ENCODE measurements around the gene PAPPA2. TPM values are rescaled to one million over a fixed set of nuclear protein-coding genes. Genes with fewer than 3 reads are reported as not detected.

Gene PAPPA2
- total and polyA plus RNA-seq, 12 donors: 0.06 to 1.3 (median 0.29) TPM

DNA sequence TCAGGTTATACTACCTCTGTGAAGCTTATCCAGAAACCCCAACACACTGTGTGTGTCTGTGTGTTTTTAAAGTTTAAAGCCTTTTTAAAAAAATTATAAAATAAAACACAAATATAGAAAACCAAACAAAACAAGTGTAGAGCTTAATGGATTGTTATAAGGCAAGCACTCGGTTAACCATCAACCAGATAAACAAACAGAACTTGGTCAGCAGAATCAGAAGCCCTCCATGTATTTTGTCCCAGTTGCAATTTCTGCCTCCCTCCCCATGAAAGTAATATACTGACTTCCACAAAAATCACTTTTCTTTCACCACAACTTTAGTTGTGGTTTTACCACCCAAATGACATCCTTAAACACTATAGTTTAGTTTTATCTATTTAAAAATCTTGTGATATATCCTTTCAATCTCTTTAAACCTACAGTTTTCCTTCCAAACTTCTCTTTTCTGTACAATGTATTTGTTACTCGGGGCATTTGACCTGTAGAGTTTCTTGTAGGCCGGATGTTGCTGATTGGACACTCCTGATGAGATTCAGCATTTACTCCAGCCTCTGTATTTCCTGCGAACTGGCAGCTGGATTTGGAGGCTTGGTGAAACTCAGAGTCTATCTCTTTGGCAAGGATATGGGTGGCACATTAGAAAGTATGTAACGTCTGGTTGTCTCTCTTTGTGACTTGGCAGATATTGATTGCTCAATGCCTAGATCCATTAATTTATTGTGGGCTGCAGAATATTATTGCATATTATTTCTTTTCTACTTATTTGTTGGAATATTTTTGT, 8.6 kb downstream of the PAPPA2 start:
- Histone ChIP-seq H3K9me3 (no peaks in the 10 kb centered on the region), H3K27me3 (no peaks in the 10 kb centered on the region), H3K4me3 (no peak overlapping the region), H3K36me3 (no peaks in the 10 kb centered on the region), H3K27ac (no peak overlapping the region), H3K4me1 (no peaks in the 10 kb centered on the region)
- ATAC-seq: no peak
- no peak for DNase-seq
- 66 to 76% methylated on average over 5 of the region's 5 CpGs for WGBS, 2 donors
- intact Hi-C loops (cut with DNase I): no loop called here
- TF ChIP-seq, protein P1, sequence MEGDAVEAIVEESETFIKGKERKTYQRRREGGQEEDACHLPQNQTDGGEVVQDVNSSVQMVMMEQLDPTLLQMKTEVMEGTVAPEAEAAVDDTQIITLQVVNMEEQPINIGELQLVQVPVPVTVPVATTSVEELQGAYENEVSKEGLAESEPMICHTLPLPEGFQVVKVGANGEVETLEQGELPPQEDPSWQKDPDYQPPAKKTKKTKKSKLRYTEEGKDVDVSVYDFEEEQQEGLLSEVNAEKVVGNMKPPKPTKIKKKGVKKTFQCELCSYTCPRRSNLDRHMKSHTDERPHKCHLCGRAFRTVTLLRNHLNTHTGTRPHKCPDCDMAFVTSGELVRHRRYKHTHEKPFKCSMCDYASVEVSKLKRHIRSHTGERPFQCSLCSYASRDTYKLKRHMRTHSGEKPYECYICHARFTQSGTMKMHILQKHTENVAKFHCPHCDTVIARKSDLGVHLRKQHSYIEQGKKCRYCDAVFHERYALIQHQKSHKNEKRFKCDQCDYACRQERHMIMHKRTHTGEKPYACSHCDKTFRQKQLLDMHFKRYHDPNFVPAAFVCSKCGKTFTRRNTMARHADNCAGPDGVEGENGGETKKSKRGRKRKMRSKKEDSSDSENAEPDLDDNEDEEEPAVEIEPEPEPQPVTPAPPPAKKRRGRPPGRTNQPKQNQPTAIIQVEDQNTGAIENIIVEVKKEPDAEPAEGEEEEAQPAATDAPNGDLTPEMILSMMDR (IDR thresholded peaks at IDR 0.05): no peak

DNA sequence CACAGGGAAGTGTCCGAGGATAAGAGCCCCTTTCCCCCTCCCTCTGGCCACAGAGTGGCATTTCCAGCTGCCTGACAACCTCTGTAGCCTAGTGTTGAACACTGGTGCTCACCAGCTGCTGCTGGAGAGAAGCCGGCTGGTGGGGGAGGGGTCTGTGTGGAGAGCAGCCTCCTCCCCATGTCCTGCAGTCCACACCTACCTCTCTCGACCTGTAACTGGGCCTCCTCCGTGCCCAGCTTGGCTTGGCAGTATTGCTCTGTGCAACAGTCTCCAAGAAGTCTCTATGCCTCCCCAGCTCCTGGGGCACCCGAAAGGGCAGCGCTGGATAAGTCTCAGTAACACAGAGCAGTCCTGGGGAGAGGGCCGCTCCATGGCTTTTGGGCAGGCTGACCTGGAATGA, 17.0 kb downstream of the PAPPA2 start:
- Histone ChIP-seq H3K4me1 (no peaks in the 10 kb centered on the region), H3K27me3 (no peaks in the 10 kb centered on the region), H3K9me3 (no peaks in the 10 kb centered on the region), H3K36me3 (no peaks in the 10 kb centered on the region), H3K4me3 (no peak overlapping the region), H3K27ac (no peak overlapping the region)
- ATAC-seq (no peak), DNase-seq (no peak)
- TF ChIP-seq, protein P1 (IDR thresholded peaks at IDR 0.05): no peak
- intact Hi-C loops (cut with DNase I): no loop called here
- 38 to 40% methylated on average over 7 of the region's 7 CpGs for WGBS, 2 donors

DNA sequence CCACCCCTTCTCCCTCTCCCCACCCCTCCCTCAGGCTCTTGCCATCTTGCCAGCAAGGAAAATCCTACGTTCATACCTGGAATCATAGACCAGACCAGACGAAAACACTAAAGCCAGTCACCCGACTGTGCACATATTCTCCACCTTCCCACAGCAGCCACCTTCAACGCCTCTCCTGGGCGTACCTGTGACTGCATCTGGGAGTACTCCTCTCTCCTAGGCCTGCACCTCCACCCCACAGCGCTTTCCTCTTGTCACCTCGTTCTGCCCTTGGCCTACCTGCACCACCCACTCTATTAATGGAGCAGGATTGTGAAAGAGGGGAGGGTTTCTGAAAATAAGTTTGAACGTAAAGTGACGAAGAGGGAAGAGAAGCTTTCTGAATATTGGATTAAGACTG, 17.8 kb downstream of the PAPPA2 start:
- ATAC-seq: no peak
- no peaks in the 10 kb centered on the region for H3K9me3 ChIP-seq

DNA sequence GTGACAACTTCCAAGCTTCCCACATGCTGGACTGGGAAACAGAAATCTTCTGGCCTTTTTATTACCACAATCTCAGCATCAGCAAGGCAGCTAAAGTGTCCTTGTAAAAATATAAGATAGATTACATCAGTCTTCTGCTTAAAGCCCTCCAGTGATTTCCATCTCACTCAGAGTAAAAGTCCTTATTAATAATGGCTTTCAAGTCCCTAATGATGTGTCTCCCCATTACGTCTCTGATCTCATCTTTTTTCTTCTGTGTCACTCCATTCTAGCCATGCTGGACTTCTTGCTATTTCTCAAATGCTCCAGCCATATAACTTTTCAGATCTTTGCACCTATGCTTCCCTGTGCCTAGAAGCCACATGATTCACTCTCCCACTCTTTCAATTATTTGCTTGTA, 22.1 kb downstream of the PAPPA2 start:
- Histone ChIP-seq H3K27ac (no peak overlapping the region), H3K4me1 (no peaks in the 10 kb centered on the region), H3K27me3 (no peaks in the 10 kb centered on the region), H3K4me3 (no peak overlapping the region), H3K36me3 (no peaks in the 10 kb centered on the region), H3K9me3 (no peaks in the 10 kb centered on the region)
- 74 to 83% methylated on average over 1 of the region's 1 CpG for WGBS, 2 donors
- TF ChIP-seq, protein P1 (IDR thresholded peaks at IDR 0.05): no peak
- intact Hi-C loops (cut with DNase I): no loop called here
- ATAC-seq (no peak), DNase-seq (no peak)

More for the DNA sequence above, 17.8 kb downstream of the PAPPA2 start:
- Histone ChIP-seq H3K27me3 (no peaks in the 10 kb centered on the region), H3K36me3 (no peaks in the 10 kb centered on the region), H3K4me3 (no peak overlapping the region), H3K4me1 (no peaks in the 10 kb centered on the region), H3K27ac (no peak overlapping the region)
- intact Hi-C loops (cut with DNase I): no loop called here
- no peak for DNase-seq
- TF ChIP-seq, protein P1 (IDR thresholded peaks at IDR 0.05): no peak
- WGBS, 2 donors: 80% methylated on average over 9 of the region's 9 CpGs
